GM23338 (cell line): ENCODE measurements around the gene CTXND2.

Experiments used
- CREB1 ChIP-seq: fragments of 250-450 bp; sonication (Bioruptor Pico); IDR thresholded peaks from 2 replicates; pipeline ENCODE4 v1.5.0; 2020; ENCODE audit warnings: low read depth, mild to moderate bottlenecking, moderate library complexity
- CTCF ChIP-seq, 2 experiments: fragments of 200-600 bp in 1 of 2; sonication (generic) in 1 of 2; conservative IDR thresholded peaks; 2 replicates each; pipeline versions ENCODE4 v1.5.1 to v1.6.1; 2016 to 2017; ENCODE audit warnings: antibody characterized with exemption in 2 of 2, low read depth in 2 of 2, mild to moderate bottlenecking in 2 of 2, moderate library complexity in 1 of 2
- ETS1 ChIP-seq: IDR thresholded peaks from 2 replicates; pipeline ENCODE4 v1.6.1; 2016; ENCODE audit warnings: antibody characterized with exemption
- EZH2 ChIP-seq: fragments of 200-600 bp; sonication (generic); IDR thresholded peaks from one replicate; pipeline ENCODE4 v1.8.0; 2017; ENCODE audit warnings: antibody characterized with exemption, mild to moderate bottlenecking, low read depth; ENCODE audit not compliant: unreplicated experiment
- EZH2phosphoT487 ChIP-seq: fragments of 200-600 bp; sonication (generic); IDR thresholded peaks from one replicate; pipeline ENCODE4 v1.8.1; 2018; ENCODE audit warnings: antibody characterized with exemption; ENCODE audit not compliant: unreplicated experiment
- JUNB ChIP-seq: IDR thresholded peaks from one replicate; pipeline ENCODE4 v1.6.1; 2016; ENCODE audit warnings: antibody characterized with exemption; ENCODE audit not compliant: unreplicated experiment
- POLR2AphosphoS5 ChIP-seq: IDR thresholded peaks from 2 replicates; pipeline ENCODE4 v1.6.1; 2016; ENCODE audit warnings: antibody characterized with exemption, low read depth
- REST ChIP-seq: IDR thresholded peaks from one replicate; pipeline ENCODE4 v1.6.1; 2018; ENCODE audit warnings: antibody characterized with exemption; ENCODE audit not compliant: unreplicated experiment
- STAT1 ChIP-seq: IDR thresholded peaks from one replicate; pipeline ENCODE4 v1.6.1; 2016; ENCODE audit warnings: antibody characterized with exemption; ENCODE audit not compliant: unreplicated experiment
- ZNF114 ChIP-seq: fragments of 250-450 bp; sonication (Bioruptor Pico); IDR thresholded peaks from 2 replicates; pipeline ENCODE4 v1.5.0; 2020; ENCODE audit warnings: mild to moderate bottlenecking, moderate library complexity
- ZNF331 ChIP-seq: fragments of 250-450 bp; sonication (Bioruptor Pico); IDR thresholded peaks from 2 replicates; pipeline ENCODE4 v1.5.0; 2020; ENCODE audit warnings: low read depth, mild to moderate bottlenecking, moderate library complexity

DNA sequence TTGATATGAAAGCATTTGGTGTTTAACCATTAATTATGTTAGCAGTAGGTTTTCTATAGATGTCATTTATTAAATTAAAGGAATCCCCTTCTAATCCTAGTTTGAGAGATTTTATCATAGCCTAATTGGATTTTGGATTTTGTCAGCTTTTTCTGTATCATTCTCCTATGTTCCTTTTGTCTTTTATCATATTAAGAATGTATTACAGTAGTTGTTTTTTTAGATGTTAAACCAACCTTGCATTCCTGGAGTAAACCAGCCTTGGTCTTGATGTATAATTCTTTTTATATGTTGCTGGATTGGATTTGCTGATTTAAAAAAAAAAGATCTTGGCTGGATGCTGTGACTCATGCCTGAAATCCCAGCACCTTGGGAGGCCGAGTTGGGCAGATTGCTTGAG, 44.8 kb downstream of the CTXND2 start:
- TF ChIP-seq POLR2AphosphoS5 (no peak), CTCF (conservative IDR thresholded peaks at IDR 0.05; ENCODE audit: low read depth in 2 of 2) (no peak), EZH2 (no peak), JUNB (no peak), CREB1 (CRISPR knock-in tag) (no peak), REST (no peak), ZNF114 (CRISPR knock-in tag) (no peak), ETS1 (no peak), EZH2phosphoT487 (no peak), STAT1 (no peak), ZNF331 (CRISPR knock-in tag) (no peak)
